ENCODE data around the gene C17orf100.

Gene C17orf100

DNA sequence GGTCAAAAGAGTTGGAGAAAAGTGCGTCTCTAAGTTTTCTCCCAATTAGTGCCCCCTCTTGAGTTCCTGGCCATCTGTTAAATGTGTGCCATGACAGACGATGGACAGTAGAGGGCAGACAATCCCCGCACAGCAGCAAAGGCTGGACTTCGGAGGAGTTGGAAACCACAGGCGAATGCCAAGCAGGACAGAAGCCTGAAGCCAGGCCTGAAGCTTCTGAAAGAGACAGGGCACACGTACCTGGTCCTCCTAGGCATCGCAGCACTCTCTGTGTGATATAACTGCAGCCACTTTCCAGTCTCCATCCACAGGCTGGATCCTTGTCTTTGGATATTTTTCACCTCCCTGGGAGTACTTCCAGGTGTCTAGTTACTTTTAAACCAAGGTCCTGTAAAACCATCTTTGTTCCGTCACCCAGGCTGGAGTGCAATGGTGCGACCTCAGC is 14.5 kb downstream of the C17orf100 start:
- DNase-seq (ENCODE audit: low spot score): peak; percentile 79
- TF ChIP-seq CTCF (IDR thresholded peaks at IDR 0.05; ENCODE audit: extremely low read depth, missing control alignments): peak; percentile 89

- no peak for TF ChIP-seq CTCF (IDR thresholded peaks at IDR 0.05; ENCODE audit: extremely low read depth, missing control alignments)
- no peak for DNase-seq (ENCODE audit: low spot score)
Observed at GRCh38 chr17:6666557-6666956, 15.0 kb downstream of the C17orf100 start.

DNA sequence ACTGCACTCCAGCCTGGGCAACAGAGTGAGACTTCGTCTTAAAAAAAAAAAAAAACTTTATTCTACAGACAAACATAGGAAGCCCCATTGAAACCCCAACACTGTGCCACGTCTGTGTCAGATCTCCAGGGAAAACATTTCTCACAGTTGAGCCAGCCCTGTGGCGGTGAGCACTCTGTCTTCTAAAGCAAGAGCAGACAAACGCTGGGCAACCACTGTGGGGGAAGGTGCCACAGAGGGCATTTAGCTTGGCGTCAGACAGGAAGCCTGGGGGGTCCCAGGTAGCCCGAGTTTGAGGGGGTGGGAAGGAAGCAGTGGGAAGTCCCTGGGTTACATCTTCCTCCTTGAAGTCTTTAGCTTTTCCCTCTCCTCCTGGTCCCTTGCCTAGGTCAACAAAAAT is 16.0 kb downstream of the C17orf100 start:
- no peak for TF ChIP-seq CTCF (IDR thresholded peaks at IDR 0.05; ENCODE audit: extremely low read depth, missing control alignments)
- no peak for DNase-seq (ENCODE audit: low spot score)

GRCh38 chr17:6668219-6668618 is 16.7 kb downstream of the C17orf100 start:
- no peak for TF ChIP-seq CTCF (IDR thresholded peaks at IDR 0.05; ENCODE audit: extremely low read depth, missing control alignments)
- no peak for DNase-seq (ENCODE audit: low spot score)

- DNase-seq (ENCODE audit: low spot score): no peak
- TF ChIP-seq CTCF (IDR thresholded peaks at IDR 0.05; ENCODE audit: extremely low read depth, missing control alignments): no peak
Observed at GRCh38 chr17:6668727-6669425, 17.3 kb downstream of the C17orf100 start.

- no peak for DNase-seq (ENCODE audit: low spot score)
- no peak for TF ChIP-seq CTCF (IDR thresholded peaks at IDR 0.05; ENCODE audit: extremely low read depth, missing control alignments)
Observed at GRCh38 chr17:6669479-6670212, 18.1 kb downstream of the C17orf100 start.

DNA sequence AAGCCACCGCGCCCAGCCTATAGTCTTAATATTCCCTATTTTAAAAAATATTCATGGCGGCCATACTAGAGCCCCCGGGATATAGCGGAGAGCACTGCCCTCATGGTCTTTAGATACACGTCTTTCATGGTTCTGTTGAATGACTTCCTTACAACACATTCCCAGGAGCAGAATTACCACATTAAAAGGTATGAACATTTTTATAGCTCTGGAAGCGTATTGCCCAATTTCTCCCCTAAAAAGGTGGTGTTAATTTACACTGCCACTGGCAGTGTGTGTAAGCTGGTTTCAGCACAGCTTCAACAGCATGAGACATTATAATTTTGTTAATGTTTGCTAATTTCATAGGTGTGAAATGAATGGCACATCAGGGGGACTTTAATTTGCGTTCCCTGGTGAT is 19.0 kb downstream of the C17orf100 start:
- DNase-seq (ENCODE audit: low spot score): no peak
- TF ChIP-seq CTCF (IDR thresholded peaks at IDR 0.05; ENCODE audit: extremely low read depth, missing control alignments): no peak
